ENCODE measurements around the gene FLYWCH2. TPM values are rescaled to one million over a fixed set of nuclear protein-coding genes. Genes with fewer than 3 reads are reported as not detected.

FLYWCH2 gene
- total and polyA plus RNA-seq, 9 of the 15 experiments (the other 6 are each of a cell fraction or from before 2014, with no cell fraction given) = 0.70 to 55.5 (median 7.6) TPM

- TF ChIP-seq PHF8 (IDR thresholded peaks at IDR 0.05; ENCODE audit: borderline replicate concordance, low read length) (no peak), SMC3 (conservative IDR thresholded peaks at IDR 0.05; ENCODE audit: insufficient read depth, low read depth, low read length) (peak; percentile 65), ZBTB7A (IDR thresholded peaks at IDR 0.05; ENCODE audit: borderline replicate concordance, control insufficient read depth, low read depth, low read length) (peak; percentile 66; the same call in 1 of the 2 replicates), REST (IDR thresholded peaks at IDR 0.05; ENCODE audit: borderline replicate concordance) (peak; percentile 74), REST (CRISPR knock-in tag; IDR thresholded peaks at IDR 0.05; ENCODE audit: low read depth) (peak; percentile 20; the same call in 1 of the 2 replicates), MNT (conservative IDR thresholded peaks at IDR 0.05) (peak; percentile 41 to 50; a peak in 3 of 4 replicates), GABPB1 (CRISPR knock-in tag; IDR thresholded peaks at IDR 0.05) (peak; percentile 73; the same call in 1 of the 2 replicates), NBN (IDR thresholded peaks at IDR 0.05; ENCODE audit: low read depth) (0 out of 2 replicates have a peak, but pooled peaks have one; percentile 3), POLR2A (conservative IDR thresholded peaks at IDR 0.05) (peak; percentile 33), EGR1 (conservative IDR thresholded peaks at IDR 0.05) (0 out of 2 replicates have a peak, but pooled peaks have one; percentile 39), SMAD3 (CRISPR knock-in tag; conservative IDR thresholded peaks at IDR 0.05) (no peak)
- TF ChIP-seq, protein P1, sequence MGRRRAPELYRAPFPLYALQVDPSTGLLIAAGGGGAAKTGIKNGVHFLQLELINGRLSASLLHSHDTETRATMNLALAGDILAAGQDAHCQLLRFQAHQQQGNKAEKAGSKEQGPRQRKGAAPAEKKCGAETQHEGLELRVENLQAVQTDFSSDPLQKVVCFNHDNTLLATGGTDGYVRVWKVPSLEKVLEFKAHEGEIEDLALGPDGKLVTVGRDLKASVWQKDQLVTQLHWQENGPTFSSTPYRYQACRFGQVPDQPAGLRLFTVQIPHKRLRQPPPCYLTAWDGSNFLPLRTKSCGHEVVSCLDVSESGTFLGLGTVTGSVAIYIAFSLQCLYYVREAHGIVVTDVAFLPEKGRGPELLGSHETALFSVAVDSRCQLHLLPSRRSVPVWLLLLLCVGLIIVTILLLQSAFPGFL (CRISPR knock-in tag; IDR thresholded peaks at IDR 0.05) = peak; percentile 57; the same call in 1 of the 2 replicates
- TF ChIP-seq, protein P2, sequence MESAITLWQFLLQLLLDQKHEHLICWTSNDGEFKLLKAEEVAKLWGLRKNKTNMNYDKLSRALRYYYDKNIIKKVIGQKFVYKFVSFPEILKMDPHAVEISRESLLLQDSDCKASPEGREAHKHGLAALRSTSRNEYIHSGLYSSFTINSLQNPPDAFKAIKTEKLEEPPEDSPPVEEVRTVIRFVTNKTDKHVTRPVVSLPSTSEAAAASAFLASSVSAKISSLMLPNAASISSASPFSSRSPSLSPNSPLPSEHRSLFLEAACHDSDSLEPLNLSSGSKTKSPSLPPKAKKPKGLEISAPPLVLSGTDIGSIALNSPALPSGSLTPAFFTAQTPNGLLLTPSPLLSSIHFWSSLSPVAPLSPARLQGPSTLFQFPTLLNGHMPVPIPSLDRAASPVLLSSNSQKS (CRISPR knock-in tag; IDR thresholded peaks at IDR 0.05) = no peak
Measured at GRCh38 chr16:2904100-2904921, 21.3 kb downstream of the FLYWCH2 start (continued).
